Gastrocnemius medialis (tissue), 4 donors: Measurements from ENCODE around the gene AGBL1. TPM values are rescaled to one million over a fixed set of nuclear protein-coding genes. Genes with fewer than 3 reads are reported as not detected.

Source experiments
- ATAC-seq, 2 donors: fragments of 150-250 bp; one replicate each; pipeline ENCODE4 v1.9.1; 2016
- DNase-seq, 2 donors: peaks; one replicate each; pipeline ENCODE4 v3.0.0-alpha.2; 2019
- H3K27ac ChIP-seq, 4 donors: fragments of 200-600 bp; sonication (generic); 1 replicate in 1 of 4; 2 replicates in 3 of 4; pipeline ENCODE4 v1.5.1; 2016 to 2018; ENCODE audit warnings: mild to moderate bottlenecking in 2 of 4, moderate library complexity in 1 of 4
- H3K27me3 ChIP-seq, 3 donors: fragments of 200-600 bp; sonication (generic) in 2 of 3; 1 replicate in 1 of 3; 2 replicates in 2 of 3; pipeline versions ENCODE4 v1.5.1 to v1.6.0; 2016 to 2019; ENCODE audit warnings: mild to moderate bottlenecking in 1 of 3, moderate library complexity in 1 of 3
- H3K36me3 ChIP-seq, 2 donors: fragments of 200-600 bp; sonication (generic) in 1 of 2; one replicate each; pipeline ENCODE4 v1.5.1; 2017 to 2018
- H3K4me1 ChIP-seq, 2 donors: fragments of 200-600 bp; sonication (generic) in 1 of 2; one replicate each; pipeline ENCODE4 v1.5.1; 2016 to 2017; ENCODE audit warnings: mild to moderate bottlenecking in 2 of 2
- H3K4me3 ChIP-seq, 4 donors: fragments of 200-600 bp; sonication (generic) in 3 of 4; 1 replicate in 1 of 4; 2 replicates in 3 of 4; pipeline ENCODE4 v1.5.1; 2016 to 2019; ENCODE audit warnings: mild to moderate bottlenecking in 2 of 4
- H3K9me3 ChIP-seq, 3 donors: fragments of 200-600 bp; sonication (generic) in 2 of 3; 1 replicate in 1 of 3; 2 replicates in 2 of 3; pipeline ENCODE4 v1.5.1; 2016 to 2019
- CTCF ChIP-seq, 5 experiments: fragments of 450-650 bp in 3 of 5; fragments of 200-600 bp in 2 of 5; sonication (generic) in 2 of 5; IDR thresholded peaks in 4 of 5; conservative IDR thresholded peaks in 1 of 5; 1 replicate in 4 of 5; 2 replicates in 1 of 5; pipeline ENCODE4 v1.5.1; 2016 to 2019; ENCODE audit warnings: antibody characterized with exemption in 5 of 5, mild to moderate bottlenecking in 3 of 5, moderate library complexity in 3 of 5
- POLR2A ChIP-seq, 2 donors: fragments of 450-650 bp; IDR thresholded peaks; one replicate each; pipeline ENCODE4 v1.6.1; 2017; ENCODE audit warnings: antibody characterized with exemption in 2 of 2, mild to moderate bottlenecking in 2 of 2, moderate library complexity in 2 of 2
- in situ Hi-C, 4 donors: fragments of 200-750 bp; cut with MboI; loops; one replicate each; pipeline versions ENCODE4 v1.15.0 to v1.8.0; 2017; ENCODE audit warnings: low sequenced_read_pairs in 4 of 4
- intact Hi-C: fragments of 100-400 bp; cut with DNase I; formaldehyde crosslinking; loops from one replicate; pipeline ENCODE4 v1.15.1; 2023; ENCODE audit warnings: low total_unique reads
- total RNA-seq, 4 donors: library from RNA; depleted of rRNA; stranded (reverse); fragments of >200 nt; gene quantifications; one replicate each; pipeline versions ENCODE4 v1.1.0 to v1.2.3, GENCODE V29; 2016

AGBL1 gene
- total RNA-seq, 4 donors from 2014 or later: 3.8 to 29.7 (median 15.9) TPM

DNA sequence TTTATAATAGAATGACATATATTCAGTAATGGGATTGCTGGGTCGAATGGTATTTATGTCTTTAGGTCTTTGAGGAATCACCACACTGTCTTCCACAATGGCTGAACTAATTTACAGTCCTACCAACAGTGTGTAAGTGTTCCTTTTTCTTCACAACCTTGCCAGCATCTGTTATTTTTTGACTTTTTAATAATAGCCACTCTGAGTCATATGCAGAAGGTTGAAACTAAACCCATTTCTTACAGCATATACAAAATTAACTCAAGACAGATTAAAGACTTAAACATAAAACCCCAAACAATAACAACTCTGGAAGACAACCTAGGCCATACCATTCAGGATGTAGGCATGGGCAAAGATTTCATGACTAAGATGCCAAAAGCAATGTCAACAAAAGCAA is 671.4 kb downstream of the AGBL1 start:
- H3K4me1 ChIP-seq: peaks cover 0 to 15% of the 10 kb centered on the region in 2 donors
- DNase-seq (no peak), ATAC-seq (peak; percentile 46 to 91)
- no peak overlapping the region for H3K4me3 ChIP-seq
- no peaks in the 10 kb centered on the region for H3K36me3 ChIP-seq
- TF ChIP-seq POLR2A (IDR thresholded peaks at IDR 0.05): no peak
- TF ChIP-seq CTCF (IDR thresholded peaks at IDR 0.05 in 4 of 5, conservative IDR thresholded peaks at IDR 0.05 in 1 of 5): no peak
- in situ Hi-C loops: no loop called here
- no peaks in the 10 kb centered on the region for H3K27me3 ChIP-seq
- H3K27ac ChIP-seq: peak overlapping the region in 2 of 4 donors; percentile 36 to 43
- no peaks in the 10 kb centered on the region for H3K9me3 ChIP-seq
- intact Hi-C loops: loop anchor here (10.0 kb wide), 1 partner anchor 126 kb away; no protein-coding TSS in a partner anchor

- no peaks in the 10 kb centered on the region for H3K36me3 ChIP-seq
- TF ChIP-seq CTCF (IDR thresholded peaks at IDR 0.05 in 4 of 5, conservative IDR thresholded peaks at IDR 0.05 in 1 of 5): no peak
- no peak for TF ChIP-seq POLR2A (IDR thresholded peaks at IDR 0.05)
- no peak overlapping the region for H3K27ac ChIP-seq
- no peaks in the 10 kb centered on the region for H3K27me3 ChIP-seq
- H3K4me1 ChIP-seq: peaks cover 6 to 30% of the 10 kb centered on the region in 2 donors
- no peak for DNase-seq
- intact Hi-C loops (loop anchor here (10.0 kb wide), 1 partner anchor 130 kb away; no protein-coding TSS in a partner anchor), in situ Hi-C loops (no loop called here)
- no peak for ATAC-seq
- H3K4me3 ChIP-seq: no peak overlapping the region
- H3K9me3 ChIP-seq: no peaks in the 10 kb centered on the region
Observed at GRCh38 chr15:86754846-86755245, 675.2 kb downstream of the AGBL1 start.

- DNase-seq: no peak
- Histone ChIP-seq H3K27ac (no peak overlapping the region), H3K9me3 (no peaks in the 10 kb centered on the region), H3K27me3 (no peaks in the 10 kb centered on the region), H3K4me3 (no peak overlapping the region), H3K4me1 (peaks cover 14 to 28% of the 10 kb centered on the region in 2 donors), H3K36me3 (no peaks in the 10 kb centered on the region)
- TF ChIP-seq CTCF (IDR thresholded peaks at IDR 0.05 in 4 of 5, conservative IDR thresholded peaks at IDR 0.05 in 1 of 5): no peak
- in situ Hi-C loops (no loop called here), intact Hi-C loops (loop anchor here (10.0 kb wide), 1 partner anchor 132 kb away; no protein-coding TSS in a partner anchor)
- no peak for ATAC-seq
Observed at GRCh38 chr15:86756688-86757087, 677.0 kb downstream of the AGBL1 start.

DNA sequence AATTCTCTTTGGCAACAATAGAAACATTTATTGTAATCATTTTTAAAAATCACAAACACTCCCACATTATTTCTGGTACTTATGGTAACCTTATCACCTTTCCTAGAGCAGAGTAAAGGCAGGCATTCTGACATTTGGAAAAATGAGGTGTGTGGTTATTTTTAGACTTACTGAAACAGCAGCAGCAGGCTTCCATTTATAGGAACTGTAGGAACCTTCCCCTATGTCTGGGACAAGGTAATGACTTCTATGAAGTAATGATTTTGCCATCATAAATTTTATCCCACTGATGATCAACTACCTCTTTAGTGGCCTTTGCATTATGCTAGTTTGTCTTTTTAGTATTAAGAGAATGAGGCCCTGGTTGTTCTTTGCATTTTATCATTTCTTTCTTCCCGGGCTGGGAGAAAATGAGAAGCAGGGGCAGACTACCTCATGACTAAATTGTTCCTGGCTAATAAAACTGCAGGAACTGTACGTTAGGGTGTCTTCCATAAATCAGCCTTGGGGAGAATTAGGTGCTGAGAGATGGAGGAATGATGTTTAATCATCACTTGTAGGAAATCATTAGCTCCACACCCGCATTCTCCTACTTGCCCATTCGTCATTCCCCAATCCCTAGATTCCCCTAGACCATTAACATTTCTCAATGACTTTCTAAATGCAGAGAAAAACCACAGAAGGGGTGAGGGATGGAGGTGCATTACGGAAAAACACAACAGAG is 680.3 kb downstream of the AGBL1 start:
- peaks cover 14 to 24% of the 10 kb centered on the region in 2 donors for H3K4me1 ChIP-seq
- DNase-seq (no peak), ATAC-seq (peak; percentile 91)
- in situ Hi-C loops (no loop called here), intact Hi-C loops (loop anchor here (10.0 kb wide), 1 partner anchor 135 kb away; no protein-coding TSS in a partner anchor)
- H3K36me3 ChIP-seq: no peaks in the 10 kb centered on the region
- H3K27me3 ChIP-seq: no peaks in the 10 kb centered on the region
- TF ChIP-seq POLR2A (IDR thresholded peaks at IDR 0.05) (no peak), CTCF (IDR thresholded peaks at IDR 0.05 in 4 of 5, conservative IDR thresholded peaks at IDR 0.05 in 1 of 5) (no peak)
- no peak overlapping the region for H3K4me3 ChIP-seq
- no peaks in the 10 kb centered on the region for H3K9me3 ChIP-seq
- H3K27ac ChIP-seq: peak overlapping the region in 3 of 4 donors; percentile 7 to 62 (median 32)
